COLO829 (cell line): ENCODE results near the gene CD44.

Experiments used
- DNase-seq: peaks from one replicate; pipeline ENCODE4 v3.0.0; 2012; ENCODE audit warnings: low spot score

Gene CD44

GRCh38 chr11:35112056-35112845 is 26.7 kb upstream of the CD44 start:
- DNase-seq, result no peak

GRCh38 chr11:35112846-35113105 is 26.2 kb upstream of the CD44 start:
- no peak for DNase-seq

- DNase-seq, result no peak
Measured at GRCh38 chr11:35114906-35115687, 23.9 kb upstream of the CD44 start.

DNA sequence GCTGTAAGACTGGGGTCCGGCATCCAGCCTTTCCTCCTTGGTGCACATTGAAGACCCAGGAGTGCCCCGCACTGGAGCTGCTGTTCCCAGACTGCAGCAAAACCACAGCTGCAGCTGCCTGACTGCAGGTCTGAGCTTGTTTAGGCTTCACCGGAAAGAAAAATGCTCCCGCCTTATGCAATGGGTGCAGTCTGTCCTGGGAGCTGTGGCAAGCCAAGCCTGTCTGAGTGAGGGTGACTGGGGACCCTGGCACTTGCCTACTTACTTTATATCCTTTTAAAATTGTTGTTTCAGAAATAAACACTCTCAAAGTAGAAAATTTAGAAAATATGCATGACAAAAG is 23.3 kb upstream of the CD44 start:
- DNase-seq, result no peak

- no peak for DNase-seq
Measured at GRCh38 chr11:35116245-35116644, 22.7 kb upstream of the CD44 start.

GRCh38 chr11:35116762-35117640 is 22.0 kb upstream of the CD44 start:
- no peak for DNase-seq

GRCh38 chr11:35118906-35119305 is 20.1 kb upstream of the CD44 start:
- no peak for DNase-seq

- DNase-seq, result no peak
Measured at GRCh38 chr11:35121326-35121865, 17.6 kb upstream of the CD44 start.

GRCh38 chr11:35122308-35122707 is 16.7 kb upstream of the CD44 start:
- no peak for DNase-seq

DNA sequence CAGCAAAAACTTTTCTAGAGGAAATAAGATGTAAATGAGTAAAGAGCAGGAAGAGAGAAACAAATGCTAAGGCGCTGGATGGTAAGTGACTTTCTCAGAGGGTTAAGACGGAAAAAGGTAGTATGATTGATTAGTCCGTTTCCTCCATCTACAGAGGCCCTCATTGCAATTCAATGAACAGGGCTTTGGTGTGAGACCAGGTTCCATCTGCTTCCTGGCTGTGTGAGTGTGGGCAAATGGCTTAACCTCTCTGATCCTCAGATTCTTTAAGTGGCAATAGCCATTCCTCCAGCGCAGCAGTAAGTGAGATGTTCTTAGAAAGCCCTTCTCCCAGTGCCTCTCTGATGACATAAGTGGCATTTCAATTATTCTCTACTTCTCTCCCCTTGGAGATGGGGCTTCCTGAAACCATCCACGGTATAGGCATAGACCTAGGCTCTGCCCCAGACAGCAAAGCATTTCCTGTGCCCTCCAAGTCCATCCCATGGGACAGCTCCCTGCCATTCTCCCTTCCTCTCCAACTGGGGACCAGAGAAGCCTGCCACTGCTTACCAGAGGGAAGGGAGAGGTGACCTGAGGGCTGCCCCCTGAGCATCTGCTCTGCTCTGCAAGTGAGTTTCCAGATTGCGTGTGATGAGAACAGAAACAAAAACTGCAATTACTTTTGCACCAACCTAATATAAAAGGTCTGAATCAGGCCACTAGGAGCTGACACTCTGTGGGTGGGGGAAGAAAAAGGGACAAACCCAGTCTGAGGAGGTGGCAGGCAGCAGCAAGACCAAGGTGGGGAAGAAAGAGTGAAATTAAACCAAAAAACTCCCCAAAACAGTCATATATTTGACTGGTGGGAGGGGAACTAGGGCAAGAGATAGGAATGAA is 12.7 kb upstream of the CD44 start:
- no peak for DNase-seq

- no peak for DNase-seq
Measured at GRCh38 chr11:35126879-35127581, 11.9 kb upstream of the CD44 start.

DNA sequence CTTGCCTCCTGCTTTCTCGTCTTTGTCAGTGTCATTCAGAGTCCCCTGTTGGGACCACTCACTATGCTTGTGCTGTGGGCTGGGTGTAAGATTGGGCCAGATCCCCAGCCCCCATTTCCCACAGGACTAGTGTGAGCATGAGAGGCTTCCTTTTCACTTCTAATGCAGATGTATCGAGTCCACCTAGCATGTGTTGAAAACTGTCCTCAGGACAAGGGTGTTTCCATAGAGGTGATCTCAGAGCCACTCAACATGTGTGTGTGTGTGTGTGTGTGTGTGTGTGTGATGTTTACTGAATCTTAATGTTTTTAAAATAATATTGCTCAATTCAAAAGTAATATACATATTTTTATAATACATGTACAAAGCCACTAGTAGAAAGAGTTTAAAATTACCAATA is 11.4 kb upstream of the CD44 start:
- no peak for DNase-seq

GRCh38 chr11:35131094-35131493 is 7.9 kb upstream of the CD44 start:
- no peak for DNase-seq

GRCh38 chr11:35131886-35132285 is 7.1 kb upstream of the CD44 start:
- no peak for DNase-seq

DNA sequence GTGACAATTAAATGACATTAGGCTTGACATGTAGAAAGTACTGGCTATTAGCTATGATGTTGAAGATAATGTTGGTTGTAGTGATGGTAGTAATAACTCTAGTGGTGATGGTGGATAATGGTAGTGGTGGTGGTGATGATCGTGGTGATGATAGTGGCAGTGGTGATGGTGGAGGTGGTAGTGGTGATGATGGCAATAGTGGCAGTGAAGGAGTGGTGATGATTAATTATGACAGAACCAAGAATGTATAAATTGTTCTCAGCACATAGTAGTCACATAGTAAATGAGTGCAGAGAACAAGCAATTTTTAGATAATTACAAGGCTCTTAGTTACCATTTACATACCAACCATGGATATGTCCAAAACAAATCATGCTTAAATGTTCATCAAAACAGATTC is 5.3 kb upstream of the CD44 start:
- no peak for DNase-seq

GRCh38 chr11:35134403-35135148 is 4.4 kb upstream of the CD44 start:
- no peak for DNase-seq

GRCh38 chr11:35135222-35135621 is 3.7 kb upstream of the CD44 start:
- DNase-seq, result no peak

- DNase-seq, result no peak
Measured at GRCh38 chr11:35136311-35136710, 2.7 kb upstream of the CD44 start.

DNA sequence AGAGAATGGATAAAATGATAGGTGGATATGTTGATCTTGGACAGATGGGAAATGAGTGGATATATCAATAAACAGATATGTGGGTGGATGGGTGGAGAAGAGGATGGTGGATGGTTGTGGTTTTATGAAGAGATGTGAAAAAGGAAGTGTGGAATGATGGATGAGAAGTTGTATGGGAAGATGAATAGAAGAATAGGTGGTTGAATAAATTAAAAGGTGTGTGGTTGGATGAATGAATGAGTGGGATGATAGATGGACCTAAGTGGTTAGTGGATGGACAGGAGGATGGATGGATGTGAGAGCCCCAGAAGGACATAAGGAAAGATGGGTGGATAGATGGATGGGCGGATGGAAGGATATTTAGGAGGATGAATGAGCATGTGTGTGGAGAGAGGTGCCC is 913 bp upstream of the CD44 start:
- DNase-seq, result no peak

GRCh38 chr11:35138606-35138942 is 397 bp upstream of the CD44 start:
- DNase-seq, result no peak
